ENCODE measurements around the gene MACROD2.

DNA sequence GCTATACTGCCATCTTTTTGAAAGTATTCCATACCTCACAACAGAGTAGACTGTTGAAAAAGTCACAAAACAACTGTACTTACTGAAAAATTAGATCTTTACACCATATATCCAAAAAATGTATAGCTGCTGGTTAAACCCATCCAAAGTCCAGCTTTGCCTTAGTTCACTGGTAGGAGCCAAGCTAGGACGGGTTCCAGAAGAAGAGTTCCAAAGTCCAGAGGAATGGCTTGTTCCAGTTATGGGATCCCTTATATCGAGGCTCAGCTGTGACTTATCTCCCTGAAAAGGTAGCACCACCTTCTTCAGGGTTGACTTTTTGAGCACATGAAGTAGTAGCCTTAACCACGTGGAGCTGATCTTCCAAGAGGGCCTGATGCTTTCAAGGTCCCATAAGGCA, 578.4 kb downstream of the MACROD2 start:
- TF ChIP-seq, protein P1, sequence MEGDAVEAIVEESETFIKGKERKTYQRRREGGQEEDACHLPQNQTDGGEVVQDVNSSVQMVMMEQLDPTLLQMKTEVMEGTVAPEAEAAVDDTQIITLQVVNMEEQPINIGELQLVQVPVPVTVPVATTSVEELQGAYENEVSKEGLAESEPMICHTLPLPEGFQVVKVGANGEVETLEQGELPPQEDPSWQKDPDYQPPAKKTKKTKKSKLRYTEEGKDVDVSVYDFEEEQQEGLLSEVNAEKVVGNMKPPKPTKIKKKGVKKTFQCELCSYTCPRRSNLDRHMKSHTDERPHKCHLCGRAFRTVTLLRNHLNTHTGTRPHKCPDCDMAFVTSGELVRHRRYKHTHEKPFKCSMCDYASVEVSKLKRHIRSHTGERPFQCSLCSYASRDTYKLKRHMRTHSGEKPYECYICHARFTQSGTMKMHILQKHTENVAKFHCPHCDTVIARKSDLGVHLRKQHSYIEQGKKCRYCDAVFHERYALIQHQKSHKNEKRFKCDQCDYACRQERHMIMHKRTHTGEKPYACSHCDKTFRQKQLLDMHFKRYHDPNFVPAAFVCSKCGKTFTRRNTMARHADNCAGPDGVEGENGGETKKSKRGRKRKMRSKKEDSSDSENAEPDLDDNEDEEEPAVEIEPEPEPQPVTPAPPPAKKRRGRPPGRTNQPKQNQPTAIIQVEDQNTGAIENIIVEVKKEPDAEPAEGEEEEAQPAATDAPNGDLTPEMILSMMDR (IDR thresholded peaks at IDR 0.05): no peak
- no peak for TF ChIP-seq EP300 (IDR thresholded peaks at IDR 0.05)
- TF ChIP-seq POLR2A (IDR thresholded peaks at IDR 0.05): no peak

Measured in ovary (tissue), 3 donors.